CD4-positive, CD25-positive, alpha-beta regulatory T cell (primary cell): ENCODE measurements around the gene MACROD2. TPM values are rescaled to one million over a fixed set of nuclear protein-coding genes. Genes with fewer than 3 reads are reported as not detected.

Source experiments
- ATAC-seq, 2 donors: fragments of 150-1000 bp; cut with Tn5 transposase; one replicate each; pipeline ENCODE4 v1.10.0; 2021; ENCODE audit warnings: low read depth in 2 of 2, moderate number of reproducible peaks in 2 of 2, moderate library complexity in 1 of 2
- DNase-seq, 3 donors: peaks; one replicate each; pipeline versions ENCODE4 v3.0.0 to v3.0.0-alpha.2; 2012 to 2022; ENCODE audit warnings: mixed read lengths in 1 of 3
- H3K27ac ChIP-seq: one replicate; pipeline ENCODE4 v1.7.0; 2013; ENCODE audit warnings: mild to moderate bottlenecking, low read length; ENCODE audit not compliant: insufficient read depth, poor library complexity, severe bottlenecking
- H3K27me3 ChIP-seq: one replicate; pipeline ENCODE4 v1.7.0; 2013; ENCODE audit warnings: low read length; ENCODE audit not compliant: control insufficient read depth, insufficient read depth
- H3K36me3 ChIP-seq: one replicate; pipeline ENCODE4 v1.7.0; 2013; ENCODE audit warnings: mild to moderate bottlenecking, low read length, moderate library complexity; ENCODE audit not compliant: control insufficient read depth, insufficient read depth
- H3K4me1 ChIP-seq: 2 replicates; pipeline ENCODE4 v1.7.0; 2013; ENCODE audit warnings: mild to moderate bottlenecking, low read length; ENCODE audit not compliant: insufficient read depth, control insufficient read depth, poor library complexity, severe bottlenecking
- H3K4me3 ChIP-seq: one replicate; pipeline ENCODE4 v1.7.0; 2013; ENCODE audit warnings: low read depth, mild to moderate bottlenecking, low read length, moderate library complexity
- H3K9me3 ChIP-seq, 2 experiments: 1 replicate in 1 of 2; 2 replicates in 1 of 2; pipeline ENCODE4 v1.7.0; 2013; ENCODE audit warnings: low read length in 2 of 2, mild to moderate bottlenecking in 1 of 2, moderate library complexity in 1 of 2; ENCODE audit not compliant: control insufficient read depth in 2 of 2
- H3K27ac Mint-ChIP-seq, 3 donors: one replicate each; pipeline ENCODE4 v1.8.0; 2020 to 2022; ENCODE audit warnings: mild to moderate bottlenecking in 3 of 3, mixed read lengths in 3 of 3, moderate library complexity in 2 of 3
- H3K27me3 Mint-ChIP-seq: one replicate; pipeline ENCODE4 v1.8.0; 2022; ENCODE audit warnings: mild to moderate bottlenecking, mixed read lengths
- H3K36me3 Mint-ChIP-seq: one replicate; pipeline ENCODE4 v1.8.0; 2020; ENCODE audit warnings: mixed read lengths
- H3K4me1 Mint-ChIP-seq, 4 donors: one replicate each; pipeline ENCODE4 v1.8.0; 2020 to 2022; ENCODE audit warnings: mixed read lengths in 4 of 4, mild to moderate bottlenecking in 1 of 4
- H3K4me3 Mint-ChIP-seq, 4 donors: one replicate each; pipeline ENCODE4 v1.8.0; 2020 to 2022; ENCODE audit warnings: mild to moderate bottlenecking in 4 of 4, mixed read lengths in 4 of 4, moderate library complexity in 3 of 4
- H3K9me3 Mint-ChIP-seq, 7 donors: one replicate each; pipeline ENCODE4 v1.8.0; 2020 to 2022; ENCODE audit warnings: mixed read lengths in 7 of 7, mild to moderate bottlenecking in 3 of 7, moderate library complexity in 2 of 7
- polyA plus RNA-seq, 4 donors: library from polyadenylated mRNA; unstranded; fragments of 300-500 nt; fragmentation: Illumina TruSeq; gene quantifications; one replicate each; pipeline ENCODE4 v1.2.3, GENCODE V29; 2021
- total RNA-seq: library from RNA; stranded (reverse); gene quantifications from one replicate; pipeline ENCODE4 v1.2.3, GENCODE V29; 2022

The MACROD2 gene
- total and polyA plus RNA-seq, 5 donors from 2014 or later, result 1.4 TPM; not detected in 4

- no peak overlapping the region for H3K27ac ChIP-seq
- H3K4me1 ChIP-seq, result no peaks in the 10 kb centered on the region
- no peaks in the 10 kb centered on the region for H3K4me1 Mint-ChIP-seq
- H3K4me3 Mint-ChIP-seq, result no peak overlapping the region
- no peak overlapping the region for H3K27ac Mint-ChIP-seq
- H3K9me3 ChIP-seq, result no peaks in the 10 kb centered on the region
- H3K9me3 Mint-ChIP-seq, result peaks cover 5 to 31% (median 14%) of the 10 kb centered on the region in 7 donors
- no peak for ATAC-seq
- H3K4me3 ChIP-seq, result no peak overlapping the region
- no peaks in the 10 kb centered on the region for H3K36me3 ChIP-seq
- no peak for DNase-seq
- H3K27me3 Mint-ChIP-seq, result no peaks in the 10 kb centered on the region
- no peaks in the 10 kb centered on the region for H3K36me3 Mint-ChIP-seq
- H3K27me3 ChIP-seq, result no peaks in the 10 kb centered on the region
Observed at GRCh38 chr20:15496501-15497039, 1501.3 kb downstream of the MACROD2 start.

DNA sequence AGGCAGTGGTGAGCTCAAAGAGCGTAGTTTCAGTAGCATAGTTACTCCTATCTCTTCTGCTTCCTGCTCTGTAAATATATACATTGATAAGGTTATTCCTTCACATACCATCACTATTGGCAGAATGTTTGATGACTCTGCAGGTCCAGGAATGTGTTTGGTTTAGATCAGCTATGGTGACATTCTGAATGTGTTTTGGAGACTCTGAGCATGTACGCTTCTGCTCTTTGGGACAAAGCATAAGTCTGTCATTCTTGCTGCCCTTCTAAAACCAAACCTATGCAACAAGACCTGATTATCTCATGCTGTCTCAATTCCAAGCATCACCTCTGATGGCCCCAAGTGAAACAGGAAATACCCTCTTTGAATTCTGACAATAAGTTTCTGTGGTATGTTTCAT lies 1503.6 kb downstream of the MACROD2 start:
- Mint-ChIP-seq H3K4me3 (no peak overlapping the region), H3K9me3 (peaks cover 6 to 29% (median 16%) of the 10 kb centered on the region in 7 donors), H3K27me3 (no peaks in the 10 kb centered on the region), H3K27ac (no peak overlapping the region), H3K4me1 (no peaks in the 10 kb centered on the region), H3K36me3 (no peaks in the 10 kb centered on the region)
- Histone ChIP-seq H3K27ac (no peak overlapping the region), H3K4me1 (no peaks in the 10 kb centered on the region), H3K9me3 (no peaks in the 10 kb centered on the region), H3K27me3 (no peaks in the 10 kb centered on the region), H3K4me3 (no peak overlapping the region), H3K36me3 (no peaks in the 10 kb centered on the region)
- ATAC-seq (no peak), DNase-seq (no peak)

DNA sequence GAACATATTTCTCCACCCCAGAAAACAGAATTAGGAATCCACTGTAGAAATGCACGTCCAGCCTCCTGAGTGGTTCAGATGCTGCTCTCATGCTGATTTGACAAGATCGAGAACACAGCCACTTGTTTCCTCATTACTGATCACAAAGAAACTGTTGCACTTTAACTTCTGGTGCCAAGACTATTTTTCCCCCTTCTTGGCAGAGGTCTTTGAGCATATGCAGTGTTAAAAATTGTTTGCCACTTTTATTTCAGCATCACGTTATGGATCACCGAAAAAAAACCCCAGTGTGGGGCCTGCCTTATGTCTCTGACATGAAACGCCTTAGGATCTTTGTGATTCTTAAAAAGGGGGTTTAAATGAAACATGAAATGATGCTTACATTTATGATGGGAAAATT lies 1511.0 kb downstream of the MACROD2 start:
- no peak for ATAC-seq
- no peaks in the 10 kb centered on the region for H3K27me3 Mint-ChIP-seq
- DNase-seq, result no peak
- peaks cover 0 to 10% (median 4%) of the 10 kb centered on the region in 7 donors for H3K9me3 Mint-ChIP-seq
- Histone ChIP-seq H3K4me1 (no peaks in the 10 kb centered on the region), H3K27me3 (no peaks in the 10 kb centered on the region), H3K27ac (no peak overlapping the region), H3K9me3 (no peaks in the 10 kb centered on the region), H3K4me3 (no peak overlapping the region), H3K36me3 (no peaks in the 10 kb centered on the region)
- H3K4me1 Mint-ChIP-seq, result no peaks in the 10 kb centered on the region
- H3K36me3 Mint-ChIP-seq, result no peaks in the 10 kb centered on the region
- no peak overlapping the region for H3K27ac Mint-ChIP-seq
- no peak overlapping the region for H3K4me3 Mint-ChIP-seq

DNA sequence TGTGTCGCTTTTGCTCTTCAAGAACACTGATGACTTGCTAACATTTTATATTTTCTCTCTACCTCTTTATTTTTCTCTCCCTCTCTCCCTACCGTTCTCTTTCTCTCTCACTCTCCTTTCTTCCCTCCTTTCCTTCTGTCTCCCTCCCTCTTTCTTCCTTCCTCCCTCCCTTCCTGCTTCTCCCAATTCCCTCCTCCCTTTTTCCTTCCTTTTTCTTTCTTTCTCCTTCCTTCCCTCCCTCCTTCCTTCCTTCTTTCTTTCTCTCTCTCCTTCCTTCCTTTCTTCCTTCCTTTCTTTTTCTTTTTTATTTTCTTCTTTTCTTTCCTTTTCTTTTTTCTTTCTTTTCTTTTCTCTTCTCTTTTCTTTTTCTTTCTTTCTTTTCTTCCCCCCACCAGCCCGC lies 1511.8 kb downstream of the MACROD2 start:
- Histone ChIP-seq H3K27me3 (no peaks in the 10 kb centered on the region), H3K9me3 (no peaks in the 10 kb centered on the region), H3K27ac (no peak overlapping the region), H3K4me3 (no peak overlapping the region), H3K4me1 (no peaks in the 10 kb centered on the region), H3K36me3 (no peaks in the 10 kb centered on the region)
- Mint-ChIP-seq H3K9me3 (peaks cover 0 to 9% (median 4%) of the 10 kb centered on the region in 7 donors), H3K36me3 (no peaks in the 10 kb centered on the region), H3K4me3 (no peak overlapping the region), H3K27ac (no peak overlapping the region), H3K4me1 (no peaks in the 10 kb centered on the region), H3K27me3 (no peaks in the 10 kb centered on the region)
- no peak for DNase-seq
- no peak for ATAC-seq

DNA sequence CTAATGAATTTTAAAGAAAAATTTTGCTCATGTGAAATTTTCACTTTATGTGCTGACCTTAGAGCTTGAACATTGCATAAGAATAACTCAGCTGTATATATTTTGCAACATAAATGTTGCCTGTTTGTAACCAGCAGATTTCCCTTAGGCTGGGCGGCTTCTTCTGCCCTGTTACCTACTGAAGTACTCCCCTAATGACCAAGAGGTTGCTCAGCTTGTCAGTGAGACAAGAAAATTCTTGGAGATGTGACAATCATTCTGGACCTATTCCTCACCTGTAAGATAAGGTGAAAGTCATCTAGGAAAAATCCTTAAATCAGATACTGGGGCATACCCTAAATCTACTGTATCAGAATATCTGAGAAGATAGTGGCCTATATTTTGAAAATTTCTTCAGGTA lies 1516.2 kb downstream of the MACROD2 start:
- Histone ChIP-seq H3K27me3 (no peaks in the 10 kb centered on the region), H3K9me3 (no peaks in the 10 kb centered on the region), H3K4me3 (no peak overlapping the region), H3K4me1 (no peaks in the 10 kb centered on the region), H3K36me3 (no peaks in the 10 kb centered on the region), H3K27ac (no peak overlapping the region)
- H3K4me1 Mint-ChIP-seq, result no peaks in the 10 kb centered on the region
- no peak overlapping the region for H3K27ac Mint-ChIP-seq
- no peaks in the 10 kb centered on the region for H3K36me3 Mint-ChIP-seq
- peaks cover 0 to 4% (median 1%) of the 10 kb centered on the region in 7 donors for H3K9me3 Mint-ChIP-seq
- ATAC-seq (no peak), DNase-seq (no peak)
- H3K27me3 Mint-ChIP-seq, result no peaks in the 10 kb centered on the region
- H3K4me3 Mint-ChIP-seq, result no peak overlapping the region

DNA sequence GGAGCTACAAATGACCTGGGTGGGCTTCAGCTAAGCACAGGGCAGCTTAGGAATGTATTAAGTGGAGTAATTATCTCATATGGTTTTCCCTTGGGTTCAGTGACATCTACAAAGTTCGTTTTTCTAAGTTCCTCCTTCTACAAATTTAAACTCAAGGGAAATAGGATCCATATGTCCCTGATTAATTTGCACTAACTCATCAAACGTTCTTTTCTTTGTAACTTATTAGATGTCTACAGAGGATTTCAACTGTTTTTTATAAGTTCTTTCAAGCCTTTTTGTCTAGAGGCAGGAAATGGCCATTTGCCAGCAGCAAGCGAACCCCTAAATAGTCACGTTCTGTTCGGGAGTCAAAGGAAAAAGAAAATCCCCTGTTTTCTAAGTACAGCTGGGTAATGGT lies 1517.6 kb downstream of the MACROD2 start:
- Mint-ChIP-seq H3K4me3 (no peak overlapping the region), H3K9me3 (peaks cover 0 to 8% (median 1%) of the 10 kb centered on the region in 7 donors), H3K36me3 (no peaks in the 10 kb centered on the region), H3K27ac (no peak overlapping the region), H3K4me1 (no peaks in the 10 kb centered on the region), H3K27me3 (no peaks in the 10 kb centered on the region)
- Histone ChIP-seq H3K4me3 (no peak overlapping the region), H3K36me3 (no peaks in the 10 kb centered on the region), H3K9me3 (no peaks in the 10 kb centered on the region), H3K27me3 (no peaks in the 10 kb centered on the region), H3K27ac (no peak overlapping the region), H3K4me1 (no peaks in the 10 kb centered on the region)
- ATAC-seq (no peak), DNase-seq (no peak)

DNA sequence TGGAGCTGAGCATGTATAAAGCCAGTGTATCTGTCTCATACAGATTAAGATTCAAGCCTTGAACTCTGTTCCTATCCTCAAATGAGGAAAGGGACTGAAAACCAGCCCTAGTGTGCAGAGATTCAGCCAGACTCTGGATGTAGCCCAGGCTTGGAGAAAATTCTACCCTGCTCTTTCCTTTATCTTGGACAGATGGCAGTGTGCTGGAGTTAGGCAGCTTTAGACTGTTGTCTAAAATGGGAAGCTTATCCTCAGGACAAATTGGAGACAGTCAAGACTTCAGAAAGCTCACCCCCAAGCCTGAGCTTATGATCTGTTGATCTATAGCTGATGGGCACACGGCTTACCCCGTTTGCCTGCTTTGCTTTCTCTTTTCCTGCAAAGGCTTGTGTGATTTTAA lies 1520.4 kb downstream of the MACROD2 start:
- Mint-ChIP-seq H3K9me3 (peaks cover 0 to 19% (median 2%) of the 10 kb centered on the region in 7 donors), H3K27ac (no peak overlapping the region), H3K36me3 (no peaks in the 10 kb centered on the region), H3K4me1 (no peaks in the 10 kb centered on the region), H3K27me3 (no peaks in the 10 kb centered on the region), H3K4me3 (no peak overlapping the region)
- no peaks in the 10 kb centered on the region for H3K9me3 ChIP-seq
- H3K36me3 ChIP-seq, result no peaks in the 10 kb centered on the region
- no peak overlapping the region for H3K27ac ChIP-seq
- no peaks in the 10 kb centered on the region for H3K4me1 ChIP-seq
- no peaks in the 10 kb centered on the region for H3K27me3 ChIP-seq
- ATAC-seq (no peak), DNase-seq (no peak)
- no peak overlapping the region for H3K4me3 ChIP-seq

GRCh38 chr20:15520930-15521524 lies 1525.7 kb downstream of the MACROD2 start:
- DNase-seq (no peak), ATAC-seq (no peak)
- no peaks in the 10 kb centered on the region for H3K36me3 Mint-ChIP-seq
- Histone ChIP-seq H3K36me3 (no peaks in the 10 kb centered on the region), H3K27me3 (no peaks in the 10 kb centered on the region), H3K9me3 (peaks cover 0 to 8% of the 10 kb centered on the region in 2 experiments), H3K27ac (no peak overlapping the region), H3K4me1 (no peaks in the 10 kb centered on the region), H3K4me3 (no peak overlapping the region)
- no peak overlapping the region for H3K4me3 Mint-ChIP-seq
- no peaks in the 10 kb centered on the region for H3K27me3 Mint-ChIP-seq
- no peaks in the 10 kb centered on the region for H3K4me1 Mint-ChIP-seq
- H3K9me3 Mint-ChIP-seq, result peaks cover 5 to 28% (median 10%) of the 10 kb centered on the region in 7 donors
- H3K27ac Mint-ChIP-seq, result no peak overlapping the region
